Vagina (tissue), 2 donors: ENCODE results near the gene PRCC. TPM values are rescaled to one million over a fixed set of nuclear protein-coding genes. Genes with fewer than 3 reads are reported as not detected.

Experiments
- DNase-seq, 2 donors: peaks; one replicate each; pipeline ENCODE4 v3.0.0-alpha.2; 2017; ENCODE audit errors: extremely low spot score in 2 of 2
- H3K27ac ChIP-seq: fragments of 200-600 bp; sonication (generic); one replicate; pipeline ENCODE4 v1.5.1; 2019
- H3K27me3 ChIP-seq: fragments of 200-600 bp; sonication (generic); one replicate; pipeline ENCODE4 v1.5.1; 2019
- H3K36me3 ChIP-seq, 2 donors: fragments of 200-600 bp; sonication (generic); one replicate each; pipeline ENCODE4 v1.5.1; 2017 to 2019
- H3K4me1 ChIP-seq: fragments of 200-600 bp; sonication (generic); one replicate; pipeline ENCODE4 v1.5.1; 2019
- H3K4me3 ChIP-seq, 2 donors: fragments of 200-600 bp; sonication (generic); 1 replicate in 1 of 2; 2 replicates in 1 of 2; pipeline ENCODE4 v1.5.1; 2016 to 2019
- H3K9me3 ChIP-seq: fragments of 200-600 bp; sonication (generic); one replicate; pipeline ENCODE4 v1.5.1; 2019
- POLR2A ChIP-seq, 2 donors: fragments of 450-650 bp; IDR thresholded peaks; one replicate each; pipeline ENCODE4 v1.6.1; 2017; ENCODE audit warnings: antibody characterized with exemption in 2 of 2, mild to moderate bottlenecking in 2 of 2, moderate library complexity in 2 of 2
- POLR2AphosphoS5 ChIP-seq, 2 donors: sonication (generic); formaldehyde crosslinking; IDR thresholded peaks; one replicate each; pipeline ENCODE4 v1.9.0; 2017; ENCODE audit warnings: antibody characterized with exemption in 2 of 2, mild to moderate bottlenecking in 2 of 2, low read depth in 1 of 2; ENCODE audit not compliant: insufficient read depth in 1 of 2
- intact Hi-C: fragments of 100-400 bp; cut with DNase I; formaldehyde crosslinking; loops from one replicate; pipeline ENCODE4 v1.15.1; 2023
- total RNA-seq: library from RNA; depleted of rRNA; stranded (reverse); fragments of >200 nt; gene quantifications from one replicate; pipeline ENCODE4 v1.2.3, GENCODE V29; 2016
- TF ChIP-seq, protein P1 (sequence below), 3 experiments: fragments of 450-650 bp in 2 of 3; fragments of 200-600 bp in 1 of 3; sonication (generic) in 1 of 3; IDR thresholded peaks; one replicate each; pipeline ENCODE4 v1.5.1; 2017 to 2019; ENCODE audit warnings: antibody characterized with exemption in 3 of 3, mild to moderate bottlenecking in 2 of 3, moderate library complexity in 2 of 3

PRCC gene
- total RNA-seq, 1 donor from 2014 or later: 30.4 TPM

DNA sequence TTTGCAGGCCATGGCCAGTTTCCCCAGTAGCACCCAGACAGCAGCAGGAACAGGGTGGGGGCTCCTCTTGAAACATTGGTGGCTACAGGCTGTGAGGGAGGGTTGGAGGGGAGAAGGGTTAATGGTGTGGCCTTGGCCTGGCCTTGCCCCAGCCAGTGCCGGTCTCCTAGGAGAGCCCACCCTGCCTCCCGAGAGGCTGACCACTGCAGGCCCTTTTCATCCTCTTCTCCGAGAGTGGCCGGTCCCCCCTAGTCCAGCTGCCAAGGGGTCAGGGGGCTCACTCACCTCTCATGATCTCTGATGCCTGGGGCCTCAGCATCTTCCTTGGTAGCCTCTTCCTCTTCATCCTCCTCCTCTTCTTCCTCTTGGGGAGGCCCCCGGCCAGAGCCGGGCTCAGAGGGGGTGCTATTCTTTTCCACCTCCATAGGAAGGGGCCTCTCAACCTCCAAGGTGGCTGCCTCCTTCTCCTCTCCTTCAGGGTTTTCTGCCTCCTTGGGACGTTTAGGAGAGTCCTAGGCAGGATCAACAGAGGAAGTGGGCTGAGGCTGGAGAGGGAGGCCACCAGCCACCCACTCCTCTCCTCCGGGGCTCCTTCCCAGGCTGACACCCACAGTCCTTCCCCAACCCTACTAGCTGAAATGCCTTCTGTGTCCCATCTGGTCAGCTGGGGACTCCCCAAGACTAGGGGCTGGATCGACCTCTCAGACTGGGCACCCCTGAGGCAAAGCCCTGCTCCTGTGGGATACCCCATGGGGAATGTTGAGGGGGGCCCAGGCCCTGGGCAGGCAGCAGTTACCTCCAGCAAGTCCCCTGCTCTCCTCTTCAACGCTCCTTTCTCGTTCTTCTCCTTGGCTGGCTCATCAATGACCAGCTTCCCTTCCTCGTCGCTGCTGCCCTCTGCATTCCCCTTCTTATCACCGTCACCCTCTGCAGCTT, 23.7 kb upstream of the PRCC start:
- Histone ChIP-seq H3K27me3 (no peaks in the 10 kb centered on the region), H3K27ac (no peak overlapping the region), H3K9me3 (no peaks in the 10 kb centered on the region), H3K4me1 (peaks cover 59% of the 10 kb centered on the region), H3K4me3 (no peak overlapping the region), H3K36me3 (peaks cover 0 to 33% of the 10 kb centered on the region in 2 donors)
- intact Hi-C loops: no loop called here
- no peak for DNase-seq
- no peak for TF ChIP-seq POLR2A (IDR thresholded peaks at IDR 0.05)
- TF ChIP-seq, protein P1, sequence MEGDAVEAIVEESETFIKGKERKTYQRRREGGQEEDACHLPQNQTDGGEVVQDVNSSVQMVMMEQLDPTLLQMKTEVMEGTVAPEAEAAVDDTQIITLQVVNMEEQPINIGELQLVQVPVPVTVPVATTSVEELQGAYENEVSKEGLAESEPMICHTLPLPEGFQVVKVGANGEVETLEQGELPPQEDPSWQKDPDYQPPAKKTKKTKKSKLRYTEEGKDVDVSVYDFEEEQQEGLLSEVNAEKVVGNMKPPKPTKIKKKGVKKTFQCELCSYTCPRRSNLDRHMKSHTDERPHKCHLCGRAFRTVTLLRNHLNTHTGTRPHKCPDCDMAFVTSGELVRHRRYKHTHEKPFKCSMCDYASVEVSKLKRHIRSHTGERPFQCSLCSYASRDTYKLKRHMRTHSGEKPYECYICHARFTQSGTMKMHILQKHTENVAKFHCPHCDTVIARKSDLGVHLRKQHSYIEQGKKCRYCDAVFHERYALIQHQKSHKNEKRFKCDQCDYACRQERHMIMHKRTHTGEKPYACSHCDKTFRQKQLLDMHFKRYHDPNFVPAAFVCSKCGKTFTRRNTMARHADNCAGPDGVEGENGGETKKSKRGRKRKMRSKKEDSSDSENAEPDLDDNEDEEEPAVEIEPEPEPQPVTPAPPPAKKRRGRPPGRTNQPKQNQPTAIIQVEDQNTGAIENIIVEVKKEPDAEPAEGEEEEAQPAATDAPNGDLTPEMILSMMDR (IDR thresholded peaks at IDR 0.05): no peak
- TF ChIP-seq POLR2AphosphoS5 (IDR thresholded peaks at IDR 0.05; ENCODE audit: insufficient read depth in 1 of 2, low read depth in 1 of 2): no peak

DNA sequence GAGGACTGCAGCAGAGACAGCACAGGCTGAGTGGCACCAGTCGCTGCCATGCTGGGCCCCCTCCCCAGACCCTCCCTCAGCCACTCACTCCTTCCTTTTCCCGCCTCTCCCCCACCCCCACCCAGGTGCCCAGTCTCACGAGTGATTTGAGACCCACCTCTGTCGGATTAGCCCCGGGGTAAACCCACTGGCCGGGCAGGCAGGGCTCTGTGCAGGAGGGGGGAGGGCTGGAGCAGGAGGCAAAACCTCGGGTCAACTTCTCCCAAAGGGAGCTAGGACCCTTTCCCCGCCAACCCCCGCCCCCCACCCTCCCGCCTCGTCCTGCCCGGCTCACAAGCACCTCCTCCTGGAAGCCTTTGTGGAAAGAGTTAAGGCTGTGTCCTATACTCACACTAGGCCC, 23.0 kb upstream of the PRCC start:
- no peak for TF ChIP-seq POLR2A (IDR thresholded peaks at IDR 0.05)
- TF ChIP-seq, protein P1 (IDR thresholded peaks at IDR 0.05): no peak
- TF ChIP-seq POLR2AphosphoS5 (IDR thresholded peaks at IDR 0.05; ENCODE audit: insufficient read depth in 1 of 2, low read depth in 1 of 2): no peak
- Histone ChIP-seq H3K9me3 (no peaks in the 10 kb centered on the region), H3K36me3 (peaks cover 0 to 33% of the 10 kb centered on the region in 2 donors), H3K4me3 (no peak overlapping the region), H3K27me3 (no peaks in the 10 kb centered on the region), H3K4me1 (peaks cover 62% of the 10 kb centered on the region), H3K27ac (no peak overlapping the region)
- DNase-seq: no peak
- intact Hi-C loops: no loop called here

DNA sequence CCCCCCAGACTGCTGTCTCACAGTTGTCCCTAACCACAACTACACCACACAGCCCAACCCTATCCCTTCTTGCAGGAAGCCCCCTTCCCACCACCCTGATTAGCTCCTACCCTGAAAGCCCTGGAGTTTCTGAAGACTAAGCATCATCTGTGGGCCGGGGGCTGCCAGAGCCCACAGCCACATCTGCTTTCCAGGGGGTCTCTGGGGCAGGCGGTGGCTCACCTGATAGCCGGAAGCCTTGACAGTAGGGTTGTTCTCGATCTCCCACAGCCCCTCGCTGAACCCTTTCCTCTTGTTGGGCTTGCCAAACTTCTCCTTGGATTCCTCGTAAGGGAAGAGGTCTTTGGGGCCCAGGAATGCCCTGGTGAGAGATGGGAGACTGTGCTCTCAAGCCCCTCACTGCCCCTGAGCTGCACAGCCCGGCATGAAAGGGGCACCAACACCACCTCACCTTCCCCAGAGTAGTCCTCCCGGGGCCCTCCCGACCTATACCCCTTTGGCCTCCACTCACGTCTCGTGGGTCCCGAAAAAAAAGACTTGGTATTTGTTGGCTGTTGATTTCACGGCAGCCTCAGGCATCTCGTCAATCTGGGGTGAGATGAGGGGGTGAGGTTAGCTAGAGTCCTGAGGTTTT, 22.4 kb upstream of the PRCC start:
- H3K9me3 ChIP-seq: no peaks in the 10 kb centered on the region
- no peaks in the 10 kb centered on the region for H3K27me3 ChIP-seq
- H3K4me1 ChIP-seq: peaks cover 62% of the 10 kb centered on the region
- intact Hi-C loops: no loop called here
- peak in 1 of 2 donors; percentile 86 for DNase-seq
- no peak overlapping the region for H3K4me3 ChIP-seq
- H3K27ac ChIP-seq: peak overlapping the region; percentile 47
- no peak for TF ChIP-seq POLR2AphosphoS5 (IDR thresholded peaks at IDR 0.05; ENCODE audit: insufficient read depth in 1 of 2, low read depth in 1 of 2)
- no peak for TF ChIP-seq POLR2A (IDR thresholded peaks at IDR 0.05)
- peaks cover 0 to 33% of the 10 kb centered on the region in 2 donors for H3K36me3 ChIP-seq

DNA sequence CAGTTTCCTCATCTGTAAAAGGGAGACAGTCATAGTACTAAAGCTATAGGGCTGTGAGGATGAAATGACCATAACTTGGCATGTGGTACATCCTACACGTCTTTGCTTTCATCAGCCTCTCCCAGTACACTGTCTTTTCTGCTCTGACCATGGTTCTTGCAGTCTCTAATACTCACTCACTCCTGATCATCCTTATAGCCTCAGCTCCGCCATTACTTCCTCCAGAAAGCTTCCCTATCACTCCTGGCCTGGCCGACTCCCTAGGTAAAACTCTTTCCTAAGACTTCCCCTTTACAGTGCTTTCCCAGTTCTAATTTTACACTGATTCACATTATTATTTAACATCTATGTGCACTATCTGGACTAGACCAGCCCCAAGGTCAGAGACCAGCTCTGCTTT, 21.5 kb upstream of the PRCC start:
- peak overlapping the region; percentile 96 to 97 for H3K4me3 ChIP-seq
- H3K9me3 ChIP-seq: no peaks in the 10 kb centered on the region
- peaks cover 62% of the 10 kb centered on the region for H3K4me1 ChIP-seq

DNA sequence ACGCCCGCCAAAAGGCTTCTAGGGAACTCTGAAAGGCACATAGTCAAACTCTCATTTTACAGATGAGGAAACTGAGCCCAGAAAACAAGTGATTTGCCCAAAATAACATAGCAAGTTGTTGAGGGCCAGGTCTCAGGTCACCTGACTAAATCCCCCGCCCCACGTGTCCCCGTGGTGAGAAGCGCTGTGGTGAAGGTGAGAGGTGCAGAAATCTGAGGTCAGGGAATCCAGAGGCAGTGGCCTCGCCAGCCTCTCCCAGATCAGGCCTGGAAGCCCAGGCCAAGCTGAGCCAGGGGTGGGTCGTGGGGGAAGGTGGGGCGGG, 21.0 kb upstream of the PRCC start:
- DNase-seq: no peak
- TF ChIP-seq POLR2A (IDR thresholded peaks at IDR 0.05) (no peak), POLR2AphosphoS5 (IDR thresholded peaks at IDR 0.05; ENCODE audit: insufficient read depth in 1 of 2, low read depth in 1 of 2) (no peak)
- TF ChIP-seq, protein P1 (IDR thresholded peaks at IDR 0.05): no peak
- Histone ChIP-seq H3K36me3 (peaks cover 0 to 33% of the 10 kb centered on the region in 2 donors), H3K4me3 (peak overlapping the region; percentile 96 to 97), H3K4me1 (peaks cover 61% of the 10 kb centered on the region), H3K9me3 (no peaks in the 10 kb centered on the region), H3K27ac (peak overlapping the region; percentile 99), H3K27me3 (no peaks in the 10 kb centered on the region)
- intact Hi-C loops: no loop called here

More for the DNA sequence above, 21.5 kb upstream of the PRCC start:
- Histone ChIP-seq H3K36me3 (peaks cover 0 to 33% of the 10 kb centered on the region in 2 donors), H3K27ac (peak overlapping the region; percentile 99), H3K27me3 (no peaks in the 10 kb centered on the region)
- intact Hi-C loops: no loop called here
- TF ChIP-seq POLR2A (IDR thresholded peaks at IDR 0.05): no peak
- no peak for TF ChIP-seq POLR2AphosphoS5 (IDR thresholded peaks at IDR 0.05; ENCODE audit: insufficient read depth in 1 of 2, low read depth in 1 of 2)
- TF ChIP-seq, protein P1 (IDR thresholded peaks at IDR 0.05): no peak
- DNase-seq: no peak
